ENCODE data around the gene DVL2. TPM values are rescaled to one million over a fixed set of nuclear protein-coding genes. Genes with fewer than 3 reads are reported as not detected.
"Not testable (repeated sequence)": the region's sequence is repeated elsewhere in the genome, so short reads cannot be mapped to it uniquely, and the experiment has no call there.

Gene DVL2
- total RNA-seq, 2 donors from 2014 or later: 56.2 to 73.4 TPM

- Mint-ChIP-seq H3K27ac (no peak overlapping the region), H3K9me3 (no peaks in the 10 kb centered on the region), H3K36me3 (peaks cover 5 to 6% of the 10 kb centered on the region in 2 donors)
- DNase-seq (ENCODE audit: low spot score in 2 of 2) (no peak), ATAC-seq (no peak)
Observed at GRCh38 chr17:7260151-7260550, 25.8 kb upstream of the DVL2 start.

- no peaks in the 10 kb centered on the region for H3K9me3 Mint-ChIP-seq
- peak overlapping the region in 1 of 2 donors; percentile 29 for H3K27ac Mint-ChIP-seq
- DNase-seq (ENCODE audit: low spot score in 2 of 2) (no peak), ATAC-seq (no peak)
- peaks cover 6 to 8% of the 10 kb centered on the region in 2 donors for H3K36me3 Mint-ChIP-seq
Observed at GRCh38 chr17:7259555-7259889, 25.2 kb upstream of the DVL2 start.

- peak overlapping the region in 1 of 2 donors; percentile 29 for H3K27ac Mint-ChIP-seq
- peaks cover 6 to 9% of the 10 kb centered on the region in 2 donors for H3K36me3 Mint-ChIP-seq
- H3K9me3 Mint-ChIP-seq: no peaks in the 10 kb centered on the region
- ATAC-seq (peak in 1 of 2 donors; percentile 20), DNase-seq (ENCODE audit: low spot score in 2 of 2) (no peak)
Observed at GRCh38 chr17:7258731-7259554, 24.6 kb upstream of the DVL2 start.

- DNase-seq (ENCODE audit: low spot score in 2 of 2) (no peak), ATAC-seq (no peak)
- Mint-ChIP-seq H3K9me3 (no peaks in the 10 kb centered on the region), H3K27ac (peak overlapping the region in 1 of 2 donors; percentile 88), H3K36me3 (peaks cover 18 to 22% of the 10 kb centered on the region in 2 donors)
Observed at GRCh38 chr17:7256766-7257456, 22.6 kb upstream of the DVL2 start.

- DNase-seq (ENCODE audit: low spot score in 2 of 2) (no peak), ATAC-seq (no peak)
- Mint-ChIP-seq H3K9me3 (no peaks in the 10 kb centered on the region), H3K36me3 (peaks cover 31 to 35% of the 10 kb centered on the region in 2 donors), H3K27ac (peak overlapping the region in 1 of 2 donors; percentile 27)
Observed at GRCh38 chr17:7254511-7254910, 20.2 kb upstream of the DVL2 start.

- peak overlapping the region; percentile 99 to 100 for H3K27ac Mint-ChIP-seq
- H3K36me3 Mint-ChIP-seq: peaks cover 25 to 35% of the 10 kb centered on the region in 2 donors
- no peak for ATAC-seq
- no peaks in the 10 kb centered on the region for H3K9me3 Mint-ChIP-seq
- no peak for DNase-seq (ENCODE audit: low spot score in 2 of 2)
Observed at GRCh38 chr17:7253082-7253481, 18.8 kb upstream of the DVL2 start.

GRCh38 chr17:7252176-7253043 is 18.1 kb upstream of the DVL2 start, which contains the start of gene ELP5:
TSS of gene ELP5 (plus strand) at chr17:7252215. CDS start at chr17:7252551, 336 bp downstream.
- H3K27ac Mint-ChIP-seq: peak within 1 kb of the TSS; percentile 99 to 100
- peaks cover 25 to 35% of the 10 kb centered on the region in 2 donors for H3K36me3 Mint-ChIP-seq
- peak; percentile 69 to 72 for ATAC-seq
- peak; percentile 88 to 99 for DNase-seq (ENCODE audit: low spot score in 2 of 2)
- H3K9me3 Mint-ChIP-seq: no peaks in the 10 kb centered on the region

- DNase-seq (ENCODE audit: low spot score in 2 of 2): peak in 1 of 2 donors; percentile 99
- Mint-ChIP-seq H3K9me3 (no peaks in the 10 kb centered on the region), H3K27ac (peak within 1 kb of the TSS; percentile 99 to 100), H3K36me3 (peaks cover 27 to 35% of the 10 kb centered on the region in 2 donors)
- ATAC-seq: peak; percentile 97 to 98
Observed at GRCh38 chr17:7251661-7252175, 17.4 kb upstream of the DVL2 start, which contains the start of gene CTDNEP1. TSS of gene CTDNEP1 (minus strand) at chr17:7251734. CDS start at chr17:7251296, 438 bp downstream.

- DNase-seq (ENCODE audit: low spot score in 2 of 2) (no peak), ATAC-seq (peak; percentile 0 to 1)
- H3K27ac Mint-ChIP-seq: peak overlapping the region; percentile 99
- no peaks in the 10 kb centered on the region for H3K9me3 Mint-ChIP-seq
- H3K36me3 Mint-ChIP-seq: peaks cover 34 to 36% of the 10 kb centered on the region in 2 donors
Observed at GRCh38 chr17:7250695-7251627, 16.6 kb upstream of the DVL2 start.

GRCh38 chr17:7249830-7250229 is 15.5 kb upstream of the DVL2 start:
- Mint-ChIP-seq H3K27ac (peak overlapping the region; percentile 99), H3K36me3 (peaks cover 37 to 38% of the 10 kb centered on the region in 2 donors), H3K9me3 (no peaks in the 10 kb centered on the region)
- ATAC-seq (no peak), DNase-seq (ENCODE audit: low spot score in 2 of 2) (no peak)

- no peaks in the 10 kb centered on the region for H3K9me3 Mint-ChIP-seq
- peaks cover 33 to 38% of the 10 kb centered on the region in 2 donors for H3K36me3 Mint-ChIP-seq
- DNase-seq (ENCODE audit: low spot score in 2 of 2) (no peak), ATAC-seq (no peak)
- H3K27ac Mint-ChIP-seq: peak overlapping the region in 1 of 2 donors; percentile 22
Observed at GRCh38 chr17:7249214-7249613, 14.9 kb upstream of the DVL2 start.

GRCh38 chr17:7248796-7249195 is 14.5 kb upstream of the DVL2 start:
- Mint-ChIP-seq H3K27ac (peak overlapping the region in 1 of 2 donors; percentile 18), H3K9me3 (no peaks in the 10 kb centered on the region), H3K36me3 (peaks cover 33 to 38% of the 10 kb centered on the region in 2 donors)
- DNase-seq (ENCODE audit: low spot score in 2 of 2): no peak
- ATAC-seq: no peak

GRCh38 chr17:7246779-7247178 is 12.5 kb upstream of the DVL2 start:
- no peak for DNase-seq (ENCODE audit: low spot score in 2 of 2)
- H3K36me3 Mint-ChIP-seq: peaks cover 30 to 33% of the 10 kb centered on the region in 2 donors
- ATAC-seq: no peak
- H3K9me3 Mint-ChIP-seq: no peaks in the 10 kb centered on the region
- peak overlapping the region; percentile 4 to 27 for H3K27ac Mint-ChIP-seq

- not testable (repeated sequence) for ATAC-seq; H3K9me3 Mint-ChIP-seq; DNase-seq (ENCODE audit: low spot score in 2 of 2)
- H3K36me3 Mint-ChIP-seq: peaks cover 30% of the 10 kb centered on the region in 2 donors
- H3K27ac Mint-ChIP-seq: peak overlapping the region in 1 of 2 donors; percentile 91
Observed at GRCh38 chr17:7243838-7244237, 9.5 kb upstream of the DVL2 start.

GRCh38 chr17:7243453-7243729 is 9.1 kb upstream of the DVL2 start:
- Mint-ChIP-seq H3K9me3 (no peaks in the 10 kb centered on the region), H3K36me3 (peaks cover 30 to 34% of the 10 kb centered on the region in 2 donors), H3K27ac (peak overlapping the region; percentile 41 to 91)
- ATAC-seq: no peak
- no peak for DNase-seq (ENCODE audit: low spot score in 2 of 2)

Measured in activated naive CD4-positive, alpha-beta T cell treated with anti-CD3 and anti-CD28 coated beads, Interleukin-2, amount 50 U/mL, for 72 hours (primary cell).